Ovary (tissue), 9 donors: Measurements from ENCODE around the gene SMIM13. TPM values are rescaled to one million over a fixed set of nuclear protein-coding genes. Genes with fewer than 3 reads are reported as not detected.

Experiments used
- DNase-seq, 5 donors: peaks; one replicate each; pipeline ENCODE4 v3.0.0-alpha.2; 2019 to 2020
- H3K27ac ChIP-seq, 2 donors: fragments of 200-600 bp; one replicate each; pipeline versions ENCODE4 v1.5.1 to v1.8.0; 2019 to 2022
- H3K27me3 ChIP-seq: fragments of 200-600 bp; one replicate; pipeline ENCODE4 v1.8.0; 2022
- H3K36me3 ChIP-seq: fragments of 200-600 bp; sonication (generic); one replicate; pipeline ENCODE4 v1.5.1; 2019
- H3K4me1 ChIP-seq: one replicate; pipeline ENCODE4 v1.8.1; 2013; ENCODE audit warnings: mild to moderate bottlenecking, moderate library complexity; ENCODE audit not compliant: insufficient read depth
- H3K4me3 ChIP-seq: fragments of 200-600 bp; sonication (generic); one replicate; pipeline ENCODE4 v1.5.1; 2017
- H3K9me3 ChIP-seq, 2 donors: fragments of 200-600 bp in 1 of 2; sonication (generic) in 1 of 2; one replicate each; pipeline versions ENCODE4 v1.5.1 to v1.8.1; 2013 to 2019; ENCODE audit warnings: mild to moderate bottlenecking in 1 of 2, moderate library complexity in 1 of 2
- EP300 ChIP-seq: sonication (generic); formaldehyde crosslinking; IDR thresholded peaks from one replicate; pipeline ENCODE4 v1.6.1; 2017; ENCODE audit warnings: antibody characterized with exemption
- POLR2A ChIP-seq: fragments of 450-650 bp; IDR thresholded peaks from one replicate; pipeline ENCODE4 v1.6.1; 2017; ENCODE audit warnings: antibody characterized with exemption, mild to moderate bottlenecking, moderate library complexity
- WGBS, 3 donors: extraction: QIAGEN DNeasy Blood & Tissue Kit in 1 of 3; methylation state at CpG; one replicate each; pipeline versions ENCODE4 v1.1.5 to v1.1.7; 2013 to 2017; 5-methylcytosine and 5-hydroxymethylcytosine counted together
- intact Hi-C, 4 donors: fragments of 100-400 bp; cut with DNase I; formaldehyde crosslinking; loops; one replicate each; pipeline versions ENCODE4 v1.11.0 to v1.15.1; 2022 to 2023
- polyA plus RNA-seq, 2 donors: library from polyadenylated mRNA; stranded (reverse); fragments of 200-250 nt in 1 of 2; fragments of 350-450 nt in 1 of 2; fragmentation: Illumina TruSeq in 1 of 2; extraction: RNeasy Lipid Tissue Mini Kit (QIAGEN cat#74804) in 1 of 2; gene quantifications; one replicate each; pipeline ENCODE4 v1.2.3, GENCODE V29; 2013 to 2014
- total RNA-seq, 7 donors: library from RNA; depleted of rRNA in 2 of 7; stranded (reverse); fragments of >200 nt in 2 of 7; fragmentation: NEBNext Ultra II Directional in 3 of 7; extraction: Animal tissue kit (Norgen Biotek cat#: 25700) in 3 of 7; gene quantifications; one replicate each; pipeline versions ENCODE4 v1.1.0 to v1.2.4, GENCODE V29; 2016 to 2023
- TF ChIP-seq, protein P1 (sequence below), 3 donors: fragments of 450-650 bp in 2 of 3; fragments of 200-600 bp in 1 of 3; IDR thresholded peaks; one replicate each; pipeline versions ENCODE4 v1.5.1 to v1.8.0; 2016 to 2022; ENCODE audit warnings: antibody characterized with exemption in 3 of 3, mild to moderate bottlenecking in 1 of 3
- donor health status: DM: no; HTN: no; CAD: no; lungs with moderate emphysema.
- donor health status: DM: no; HTN: no; CAD: no.
- donor health status: Bipolar disorder and iron deficiency.
- donor health status: DM: yes; HTN: yes; CAD: no.
- donor health status: DM: no; HTN: no; CAD: no.
- donor health status: DM: yes; HTN: yes; CAD: no.

Gene SMIM13
- total and polyA plus RNA-seq, 9 donors = 3.6 to 8.4 (median 6.0) TPM

- intact Hi-C loops = loop anchor here (2.0 to 10.0 kb wide), 2 partner anchors 350 to 352 kb away; no protein-coding TSS in a partner anchor
- TF ChIP-seq, protein P1, sequence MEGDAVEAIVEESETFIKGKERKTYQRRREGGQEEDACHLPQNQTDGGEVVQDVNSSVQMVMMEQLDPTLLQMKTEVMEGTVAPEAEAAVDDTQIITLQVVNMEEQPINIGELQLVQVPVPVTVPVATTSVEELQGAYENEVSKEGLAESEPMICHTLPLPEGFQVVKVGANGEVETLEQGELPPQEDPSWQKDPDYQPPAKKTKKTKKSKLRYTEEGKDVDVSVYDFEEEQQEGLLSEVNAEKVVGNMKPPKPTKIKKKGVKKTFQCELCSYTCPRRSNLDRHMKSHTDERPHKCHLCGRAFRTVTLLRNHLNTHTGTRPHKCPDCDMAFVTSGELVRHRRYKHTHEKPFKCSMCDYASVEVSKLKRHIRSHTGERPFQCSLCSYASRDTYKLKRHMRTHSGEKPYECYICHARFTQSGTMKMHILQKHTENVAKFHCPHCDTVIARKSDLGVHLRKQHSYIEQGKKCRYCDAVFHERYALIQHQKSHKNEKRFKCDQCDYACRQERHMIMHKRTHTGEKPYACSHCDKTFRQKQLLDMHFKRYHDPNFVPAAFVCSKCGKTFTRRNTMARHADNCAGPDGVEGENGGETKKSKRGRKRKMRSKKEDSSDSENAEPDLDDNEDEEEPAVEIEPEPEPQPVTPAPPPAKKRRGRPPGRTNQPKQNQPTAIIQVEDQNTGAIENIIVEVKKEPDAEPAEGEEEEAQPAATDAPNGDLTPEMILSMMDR (IDR thresholded peaks at IDR 0.05) = peak; percentile 53 to 72 (median 63)
- no peak for TF ChIP-seq EP300
- TF ChIP-seq POLR2A = no peak
- Histone ChIP-seq H3K27me3 (no peaks in the 10 kb centered on the region), H3K27ac (no peak overlapping the region), H3K36me3 (no peaks in the 10 kb centered on the region), H3K9me3 (no peaks in the 10 kb centered on the region), H3K4me3 (no peak overlapping the region), H3K4me1 (no peaks in the 10 kb centered on the region)
- WGBS, 3 donors = 19 to 22% (median 19%) methylated on average over 6 of the region's 6 CpGs
- peak; percentile 54 to 78 (median 75) for DNase-seq
Measured at GRCh38 chr6:11144393-11144851, 50.8 kb downstream of the SMIM13 start.

DNA sequence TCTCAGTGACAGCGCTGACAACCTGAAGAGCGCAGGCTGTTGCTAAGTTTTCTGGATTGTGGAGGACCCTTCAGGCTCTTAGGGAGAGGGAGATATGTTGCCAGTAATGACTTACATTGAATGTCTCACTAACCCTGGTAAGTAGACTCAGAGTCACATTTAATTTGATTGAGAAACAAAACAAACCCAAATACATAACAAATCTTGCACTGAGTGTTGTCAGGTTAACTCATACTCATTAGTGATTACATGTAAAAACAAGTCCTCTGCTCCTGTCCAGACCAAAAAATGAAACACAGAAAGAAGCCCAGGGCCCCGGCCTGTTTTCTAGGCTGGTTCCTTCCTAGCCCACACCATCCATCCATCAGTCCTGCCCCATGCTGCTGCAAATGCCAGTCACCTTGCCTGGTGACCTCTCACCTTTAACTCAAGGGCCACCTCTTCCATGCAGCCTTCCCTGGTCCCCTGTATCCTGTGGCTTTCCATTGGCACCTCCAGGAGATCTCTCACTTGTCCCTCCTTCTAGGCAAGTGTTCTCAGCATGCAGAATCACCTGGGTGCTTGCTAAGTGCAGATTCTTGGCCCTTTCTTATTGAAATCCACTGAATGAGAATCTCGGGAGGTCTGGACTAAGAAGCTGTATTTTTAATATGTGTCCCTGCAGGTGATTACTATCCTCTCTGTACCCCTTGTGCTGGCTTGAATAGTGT is 52.6 kb downstream of the SMIM13 start:
- no peak for DNase-seq

DNA sequence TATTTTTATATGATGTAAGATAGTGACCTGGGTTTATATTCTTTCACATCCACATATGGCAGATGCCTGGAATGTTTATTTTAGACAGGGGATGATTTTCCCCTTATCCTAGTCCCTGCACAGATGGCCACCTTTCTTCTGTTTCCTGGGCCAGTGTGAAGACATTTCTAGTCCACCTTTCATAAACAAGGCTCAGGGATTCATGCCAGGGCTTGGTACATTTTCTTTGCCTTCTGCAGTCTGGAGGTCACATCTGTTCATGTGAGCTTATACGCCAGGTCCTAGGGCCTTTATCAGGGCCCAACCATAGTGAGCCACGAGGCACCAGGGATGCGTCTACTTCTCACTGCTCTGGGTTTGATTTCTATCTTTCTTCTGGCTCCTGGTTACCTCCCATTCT is 55.9 kb downstream of the SMIM13 start:
- no peak overlapping the region for H3K27ac ChIP-seq
- WGBS, 3 donors = 95 to 97% (median 95%) methylated on average over 3 of the region's 3 CpGs
- intact Hi-C loops = loop anchor here in 2 of 4 donors (10.0 kb wide), 1 partner anchor 345 kb away; no protein-coding TSS in a partner anchor
- no peaks in the 10 kb centered on the region for H3K36me3 ChIP-seq
- no peak overlapping the region for H3K4me3 ChIP-seq
- DNase-seq = no peak
- H3K9me3 ChIP-seq = no peaks in the 10 kb centered on the region
- no peaks in the 10 kb centered on the region for H3K27me3 ChIP-seq
- H3K4me1 ChIP-seq = no peaks in the 10 kb centered on the region
- TF ChIP-seq EP300 (no peak), POLR2A (no peak)
- TF ChIP-seq, protein P1 (IDR thresholded peaks at IDR 0.05) = no peak

More for the DNA sequence above, 52.6 kb downstream of the SMIM13 start:
- Histone ChIP-seq H3K4me1 (no peaks in the 10 kb centered on the region), H3K27me3 (no peaks in the 10 kb centered on the region), H3K27ac (no peak overlapping the region), H3K4me3 (no peak overlapping the region), H3K9me3 (no peaks in the 10 kb centered on the region), H3K36me3 (no peaks in the 10 kb centered on the region)
- TF ChIP-seq EP300 (no peak), POLR2A (no peak)
- intact Hi-C loops = loop anchor here in 2 of 4 donors (10.0 kb wide), 1 partner anchor 349 kb away; no protein-coding TSS in a partner anchor
- WGBS, 3 donors = 94 to 96% (median 96%) methylated on average over 4 of the region's 4 CpGs

- 90 to 97% (median 97%) methylated on average over 1 of the region's 1 CpG for WGBS, 3 donors
- no peaks in the 10 kb centered on the region for H3K9me3 ChIP-seq
- H3K27me3 ChIP-seq = no peaks in the 10 kb centered on the region
- no peaks in the 10 kb centered on the region for H3K36me3 ChIP-seq
- H3K4me1 ChIP-seq = no peaks in the 10 kb centered on the region
- no peak overlapping the region for H3K4me3 ChIP-seq
- no peak overlapping the region for H3K27ac ChIP-seq
- intact Hi-C loops = no loop called here
- TF ChIP-seq POLR2A (no peak), EP300 (no peak)
- TF ChIP-seq, protein P1 (IDR thresholded peaks at IDR 0.05) = no peak
- no peak for DNase-seq
Measured at GRCh38 chr6:11151488-11151887, 57.9 kb downstream of the SMIM13 start.

GRCh38 chr6:11152581-11152980 is 58.9 kb downstream of the SMIM13 start:
- intact Hi-C loops = no loop called here
- no peaks in the 10 kb centered on the region for H3K36me3 ChIP-seq
- H3K9me3 ChIP-seq = no peaks in the 10 kb centered on the region
- no peak for DNase-seq
- no peak overlapping the region for H3K27ac ChIP-seq
- no peaks in the 10 kb centered on the region for H3K27me3 ChIP-seq
- no peak for TF ChIP-seq EP300
- TF ChIP-seq, protein P1 (IDR thresholded peaks at IDR 0.05) = no peak
- no peak for TF ChIP-seq POLR2A
- no peaks in the 10 kb centered on the region for H3K4me1 ChIP-seq
- H3K4me3 ChIP-seq = no peak overlapping the region
